HG03439 (cell line): ENCODE measurements around the gene FUNDC2.
A peak's percentile ranks its signal among the peaks of the same experiment; 100 is the strongest.

ENCODE experiments used
- ATAC-seq: cut with Tn5 transposase; IDR thresholded peaks from one replicate; pipeline ENCODE4 v1.9.1; 2021; ENCODE audit warnings: mild to moderate bottlenecking, moderate library complexity; ENCODE audit not compliant: unreplicated experiment

The FUNDC2 gene

GRCh38 chrX:155069414-155069813 lies 42.8 kb downstream of the FUNDC2 start:
- no peak for ATAC-seq

GRCh38 chrX:155070038-155070437 lies 43.4 kb downstream of the FUNDC2 start:
- no peak for ATAC-seq

- ATAC-seq: peak; percentile 20
Measured at GRCh38 chrX:155070663-155070974, 44.0 kb downstream of the FUNDC2 start.

- peak; percentile 89 for ATAC-seq
Measured at GRCh38 chrX:155070975-155071693, 44.5 kb downstream of the FUNDC2 start, which contains the start of the genes BRCC3, CMC4 and MTCP1. Gene BRCC3 (plus strand): TSS chrX:155071508. CDS start chrX:155071528, 20 bp downstream. Gene CMC4 (minus strand): TSS chrX:155071136. CDS start chrX:155064023, 7,113 bp downstream. Gene MTCP1 (minus strand): TSS chrX:155071136. CDS start chrX:155066010, 5,126 bp downstream.

- no peak for ATAC-seq
Measured at GRCh38 chrX:155071694-155072280, 45.1 kb downstream of the FUNDC2 start.

- no peak for ATAC-seq
Measured at GRCh38 chrX:155086202-155086840, 59.7 kb downstream of the FUNDC2 start.

- no peak for ATAC-seq
Measured at GRCh38 chrX:155086961-155087735, 60.5 kb downstream of the FUNDC2 start.

- no peak for ATAC-seq
Measured at GRCh38 chrX:155094468-155095061, 67.9 kb downstream of the FUNDC2 start.

- no peak for ATAC-seq
Measured at GRCh38 chrX:155105919-155106318, 79.3 kb downstream of the FUNDC2 start.

- ATAC-seq: no peak
Measured at GRCh38 chrX:155108427-155108826, 81.8 kb downstream of the FUNDC2 start.
